ENCODE measurements around the gene EMILIN2.

DNA sequence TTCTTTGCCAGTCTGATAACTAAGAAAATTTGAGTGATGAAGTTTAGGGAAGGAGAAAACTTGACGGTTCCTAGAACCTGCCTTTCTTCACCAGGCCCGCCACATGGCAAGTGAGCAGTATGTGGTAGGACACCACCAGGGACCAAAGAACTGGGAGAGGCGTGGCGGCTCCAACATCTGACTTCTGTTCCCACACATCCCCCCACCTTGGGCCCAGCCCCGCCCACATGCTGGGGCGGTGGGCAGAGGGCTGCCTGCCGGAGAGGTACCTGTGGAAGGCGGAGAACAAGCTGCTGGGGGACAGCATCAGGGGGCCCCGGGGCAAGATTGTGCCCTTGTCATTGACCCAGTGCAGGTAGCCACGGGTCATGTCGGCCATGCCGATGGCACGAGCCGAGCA lies 75.0 kb downstream of the EMILIN2 start:
- TF ChIP-seq POLR2A (IDR thresholded peaks at IDR 0.05; ENCODE audit: low read length), result no peak
- no peak for TF ChIP-seq GATA1 (IDR thresholded peaks at IDR 0.05; ENCODE audit: low read depth, low read length)
